Subcutaneous adipose tissue (tissue), 4 donors: ENCODE measurements around the gene ERC2. TPM values are rescaled to one million over a fixed set of nuclear protein-coding genes. Genes with fewer than 3 reads are reported as not detected.

Source experiments
- total RNA-seq, 4 donors: library from RNA; depleted of rRNA; stranded (reverse); fragments of >200 nt; gene quantifications; one replicate each; pipeline ENCODE4 v1.1.0, GENCODE V29; 2016
- TF ChIP-seq, protein P1 (sequence below): fragments of 450-650 bp; IDR thresholded peaks from one replicate; pipeline ENCODE4 v1.5.1; 2016; ENCODE audit warnings: low read depth, mild to moderate bottlenecking, control low read depth, antibody characterized with exemption, moderate library complexity

The ERC2 gene
- total RNA-seq, 4 donors from 2014 or later = 1.1 TPM; not detected in 3

GRCh38 chr3:55604846-55605245, 863.4 kb downstream of the ERC2 start:
- TF ChIP-seq, protein P1, sequence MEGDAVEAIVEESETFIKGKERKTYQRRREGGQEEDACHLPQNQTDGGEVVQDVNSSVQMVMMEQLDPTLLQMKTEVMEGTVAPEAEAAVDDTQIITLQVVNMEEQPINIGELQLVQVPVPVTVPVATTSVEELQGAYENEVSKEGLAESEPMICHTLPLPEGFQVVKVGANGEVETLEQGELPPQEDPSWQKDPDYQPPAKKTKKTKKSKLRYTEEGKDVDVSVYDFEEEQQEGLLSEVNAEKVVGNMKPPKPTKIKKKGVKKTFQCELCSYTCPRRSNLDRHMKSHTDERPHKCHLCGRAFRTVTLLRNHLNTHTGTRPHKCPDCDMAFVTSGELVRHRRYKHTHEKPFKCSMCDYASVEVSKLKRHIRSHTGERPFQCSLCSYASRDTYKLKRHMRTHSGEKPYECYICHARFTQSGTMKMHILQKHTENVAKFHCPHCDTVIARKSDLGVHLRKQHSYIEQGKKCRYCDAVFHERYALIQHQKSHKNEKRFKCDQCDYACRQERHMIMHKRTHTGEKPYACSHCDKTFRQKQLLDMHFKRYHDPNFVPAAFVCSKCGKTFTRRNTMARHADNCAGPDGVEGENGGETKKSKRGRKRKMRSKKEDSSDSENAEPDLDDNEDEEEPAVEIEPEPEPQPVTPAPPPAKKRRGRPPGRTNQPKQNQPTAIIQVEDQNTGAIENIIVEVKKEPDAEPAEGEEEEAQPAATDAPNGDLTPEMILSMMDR = no peak

DNA sequence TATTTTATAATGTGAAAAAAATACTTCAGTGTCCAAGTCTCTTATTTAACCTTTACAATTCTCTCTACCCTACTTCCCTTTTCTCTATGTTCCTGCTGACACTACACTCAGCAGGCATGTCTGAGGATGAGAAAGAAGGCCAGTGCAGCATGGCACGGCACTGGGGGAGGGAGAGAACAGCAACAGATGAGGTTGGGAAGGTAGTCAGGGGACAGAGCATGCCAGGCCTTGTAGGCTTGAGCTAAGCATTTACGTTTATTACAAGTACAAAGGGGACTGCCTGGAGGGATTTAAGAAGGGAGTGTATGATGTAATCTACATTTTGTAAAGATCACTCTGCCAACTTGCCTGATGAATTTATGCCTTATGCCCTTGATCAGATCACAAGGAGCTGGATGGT, 863.9 kb downstream of the ERC2 start:
- TF ChIP-seq, protein P1 = no peak

DNA sequence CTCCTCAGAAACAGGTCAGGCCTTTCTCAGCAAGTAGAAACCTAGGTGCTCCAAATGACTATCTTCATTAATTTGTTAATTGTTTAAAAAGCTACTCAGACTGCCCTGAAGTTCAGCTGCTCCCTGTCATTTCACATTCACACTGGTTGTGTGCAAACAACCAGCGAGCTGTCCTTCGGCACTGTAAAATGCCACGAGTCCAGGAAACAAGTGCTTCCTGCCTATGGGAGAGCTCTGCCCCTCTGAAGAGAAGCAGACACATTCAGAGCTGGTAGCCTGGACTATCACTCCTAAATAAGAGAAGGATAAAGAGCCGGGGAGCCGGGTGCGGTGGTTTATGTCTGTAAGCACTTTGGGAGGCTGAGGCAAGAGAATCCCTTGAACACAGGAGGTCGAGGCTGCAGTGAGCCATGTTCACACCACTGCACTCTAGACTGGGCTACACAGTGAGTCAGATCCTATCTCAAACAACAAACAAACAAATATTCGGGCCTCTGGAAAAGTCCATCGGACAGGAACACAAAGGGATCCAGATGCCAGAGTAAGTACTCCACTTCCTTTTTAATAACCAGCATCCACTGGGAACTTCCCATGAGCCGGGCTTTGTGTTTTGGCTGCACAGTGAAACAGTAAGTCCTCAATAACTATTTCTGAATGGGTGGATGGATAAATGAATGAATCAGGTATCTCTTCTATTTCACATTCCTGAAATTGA, 866.7 kb downstream of the ERC2 start:
- TF ChIP-seq, protein P1 = no peak

- TF ChIP-seq, protein P1 = no peak
Measured at GRCh38 chr3:55598224-55598623, 870.0 kb downstream of the ERC2 start.

- TF ChIP-seq, protein P1 = no peak
Measured at GRCh38 chr3:55597641-55598040, 870.6 kb downstream of the ERC2 start.

- TF ChIP-seq, protein P1 = no peak
Measured at GRCh38 chr3:55596212-55596611, 872.1 kb downstream of the ERC2 start.

GRCh38 chr3:55595420-55595819, 872.8 kb downstream of the ERC2 start:
- TF ChIP-seq, protein P1 = no peak
